Ascending aorta (tissue), 2 donors: Measurements from ENCODE around the gene EN2. TPM values are rescaled to one million over a fixed set of nuclear protein-coding genes. Genes with fewer than 3 reads are reported as not detected.

Experiments used
- DNase-seq, 2 donors: peaks; one replicate each; pipeline ENCODE4 v3.0.0-alpha.2; 2019; ENCODE audit warnings: low spot score in 2 of 2
- H3K27ac ChIP-seq, 2 donors: fragments of 200-600 bp; sonication (generic); one replicate each; pipeline ENCODE4 v1.5.1; 2016 to 2017; ENCODE audit warnings: mild to moderate bottlenecking in 1 of 2
- H3K27me3 ChIP-seq: fragments of 200-600 bp; sonication (generic); one replicate; pipeline ENCODE4 v1.5.1; 2017
- H3K36me3 ChIP-seq, 2 donors: fragments of 200-600 bp; sonication (generic); one replicate each; pipeline ENCODE4 v1.5.1; 2016
- H3K4me1 ChIP-seq, 2 donors: fragments of 200-600 bp; sonication (generic); one replicate each; pipeline ENCODE4 v1.5.1; 2016 to 2017; ENCODE audit warnings: mild to moderate bottlenecking in 1 of 2
- H3K4me3 ChIP-seq, 2 donors: fragments of 200-600 bp; sonication (generic); one replicate each; pipeline ENCODE4 v1.5.1; 2016 to 2017; ENCODE audit warnings: mild to moderate bottlenecking in 1 of 2
- H3K9me3 ChIP-seq, 2 donors: fragments of 200-600 bp; sonication (generic); one replicate each; pipeline ENCODE4 v1.5.1; 2016
- intact Hi-C: fragments of 100-400 bp; cut with DNase I; formaldehyde crosslinking; loops from one replicate; pipeline ENCODE4 v1.15.1; 2023
- total RNA-seq: library from RNA; depleted of rRNA; stranded (reverse); fragments of >200 nt; gene quantifications from one replicate; pipeline ENCODE4 v1.1.0, GENCODE V29; 2016
- TF ChIP-seq, protein P1 (sequence below), 3 experiments: fragments of 200-600 bp in 2 of 3; fragments of 450-650 bp in 1 of 3; sonication (generic) in 2 of 3; IDR thresholded peaks; one replicate each; pipeline ENCODE4 v1.5.1; 2016 to 2019; ENCODE audit warnings: antibody characterized with exemption in 3 of 3, mild to moderate bottlenecking in 1 of 3, moderate library complexity in 1 of 3

The EN2 gene
- total RNA-seq, 1 donor from 2014 or later: not detected

GRCh38 chr7:155424301-155425010 is 33.5 kb upstream of the EN2 start:
- no peak overlapping the region for H3K4me3 ChIP-seq
- H3K4me1 ChIP-seq: no peaks in the 10 kb centered on the region
- no peaks in the 10 kb centered on the region for H3K27me3 ChIP-seq
- intact Hi-C loops: no loop called here
- no peaks in the 10 kb centered on the region for H3K9me3 ChIP-seq
- no peak for DNase-seq
- TF ChIP-seq, protein P1, sequence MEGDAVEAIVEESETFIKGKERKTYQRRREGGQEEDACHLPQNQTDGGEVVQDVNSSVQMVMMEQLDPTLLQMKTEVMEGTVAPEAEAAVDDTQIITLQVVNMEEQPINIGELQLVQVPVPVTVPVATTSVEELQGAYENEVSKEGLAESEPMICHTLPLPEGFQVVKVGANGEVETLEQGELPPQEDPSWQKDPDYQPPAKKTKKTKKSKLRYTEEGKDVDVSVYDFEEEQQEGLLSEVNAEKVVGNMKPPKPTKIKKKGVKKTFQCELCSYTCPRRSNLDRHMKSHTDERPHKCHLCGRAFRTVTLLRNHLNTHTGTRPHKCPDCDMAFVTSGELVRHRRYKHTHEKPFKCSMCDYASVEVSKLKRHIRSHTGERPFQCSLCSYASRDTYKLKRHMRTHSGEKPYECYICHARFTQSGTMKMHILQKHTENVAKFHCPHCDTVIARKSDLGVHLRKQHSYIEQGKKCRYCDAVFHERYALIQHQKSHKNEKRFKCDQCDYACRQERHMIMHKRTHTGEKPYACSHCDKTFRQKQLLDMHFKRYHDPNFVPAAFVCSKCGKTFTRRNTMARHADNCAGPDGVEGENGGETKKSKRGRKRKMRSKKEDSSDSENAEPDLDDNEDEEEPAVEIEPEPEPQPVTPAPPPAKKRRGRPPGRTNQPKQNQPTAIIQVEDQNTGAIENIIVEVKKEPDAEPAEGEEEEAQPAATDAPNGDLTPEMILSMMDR (IDR thresholded peaks at IDR 0.05): no peak
- H3K36me3 ChIP-seq: no peaks in the 10 kb centered on the region
- H3K27ac ChIP-seq: no peak overlapping the region

- H3K27ac ChIP-seq: no peak overlapping the region
- no peaks in the 10 kb centered on the region for H3K4me1 ChIP-seq
- no peak for DNase-seq
- intact Hi-C loops: no loop called here
- H3K4me3 ChIP-seq: no peak overlapping the region
- no peaks in the 10 kb centered on the region for H3K9me3 ChIP-seq
- H3K36me3 ChIP-seq: no peaks in the 10 kb centered on the region
- no peaks in the 10 kb centered on the region for H3K27me3 ChIP-seq
- TF ChIP-seq, protein P1 (IDR thresholded peaks at IDR 0.05): no peak
Observed at GRCh38 chr7:155425011-155425340, 33.0 kb upstream of the EN2 start.

- Histone ChIP-seq H3K27me3 (no peaks in the 10 kb centered on the region), H3K4me1 (no peaks in the 10 kb centered on the region), H3K27ac (no peak overlapping the region), H3K9me3 (no peaks in the 10 kb centered on the region), H3K36me3 (no peaks in the 10 kb centered on the region), H3K4me3 (no peak overlapping the region)
- TF ChIP-seq, protein P1 (IDR thresholded peaks at IDR 0.05): no peak
- no peak for DNase-seq
- intact Hi-C loops: no loop called here
Observed at GRCh38 chr7:155425887-155426286, 32.0 kb upstream of the EN2 start.

- TF ChIP-seq, protein P1 (IDR thresholded peaks at IDR 0.05): no peak
- Histone ChIP-seq H3K27me3 (no peaks in the 10 kb centered on the region), H3K36me3 (no peaks in the 10 kb centered on the region)
Observed at GRCh38 chr7:155426543-155427410, 31.2 kb upstream of the EN2 start.

DNA sequence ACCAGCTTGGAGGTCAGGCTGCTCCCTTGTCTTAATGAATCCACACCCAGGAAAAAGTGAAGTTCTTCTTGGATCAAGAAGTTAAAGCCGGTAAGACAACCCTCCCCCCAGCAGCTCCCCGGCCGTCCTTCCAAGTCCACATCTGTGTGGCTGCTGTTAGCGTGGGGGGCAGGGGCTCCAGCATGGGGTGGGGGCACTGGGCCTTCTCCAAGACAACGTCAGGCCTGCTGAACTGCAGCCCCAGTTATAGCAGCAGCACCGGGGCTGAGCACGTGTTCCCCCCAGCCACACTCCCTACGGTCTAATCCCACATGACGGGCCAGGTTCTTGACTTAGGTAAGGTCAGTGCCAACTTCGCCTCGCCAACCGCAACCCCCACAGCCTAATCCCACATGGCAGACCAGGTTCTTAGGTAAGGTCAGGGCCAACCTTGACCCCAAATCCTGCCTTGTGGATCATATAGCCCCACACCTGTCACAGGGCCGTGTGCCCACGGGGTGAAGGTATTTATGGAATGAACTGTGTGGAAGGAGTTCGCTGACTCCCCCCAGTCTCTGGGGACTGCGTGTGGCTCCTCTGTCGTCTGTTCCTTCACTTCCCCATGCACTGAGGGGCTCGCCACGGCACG is 30.4 kb upstream of the EN2 start:
- intact Hi-C loops: no loop called here
- H3K4me1 ChIP-seq: no peaks in the 10 kb centered on the region
- H3K27ac ChIP-seq: no peak overlapping the region
- H3K9me3 ChIP-seq: no peaks in the 10 kb centered on the region
- no peak for DNase-seq
- no peaks in the 10 kb centered on the region for H3K27me3 ChIP-seq
- H3K4me3 ChIP-seq: no peak overlapping the region
- TF ChIP-seq, protein P1 (IDR thresholded peaks at IDR 0.05): no peak
- no peaks in the 10 kb centered on the region for H3K36me3 ChIP-seq

More at GRCh38 chr7:155426543-155427410, 31.2 kb upstream of the EN2 start:
- intact Hi-C loops: no loop called here
- Histone ChIP-seq H3K4me1 (no peaks in the 10 kb centered on the region), H3K9me3 (no peaks in the 10 kb centered on the region), H3K27ac (no peak overlapping the region), H3K4me3 (no peak overlapping the region)
- no peak for DNase-seq
